Erythroblast (primary cell): Measurements from ENCODE around the gene MGAT2.

Experiments used
- GATA1 ChIP-seq: IDR thresholded peaks from 2 replicates; pipeline ENCODE4 v1.6.1; 2011; ENCODE audit warnings: low read depth, mild to moderate bottlenecking, control low read depth, low read length, moderate library complexity
- POLR2A ChIP-seq: IDR thresholded peaks from 2 replicates; pipeline ENCODE4 v1.6.1; 2011; ENCODE audit warnings: mild to moderate bottlenecking, low read length

- TF ChIP-seq POLR2A (no peak), GATA1 (no peak)
Observed at GRCh38 chr14:49615776-49616175, 4.8 kb upstream of the MGAT2 start.
